ENCODE data around the gene PDE11A.
"Not testable (repeated sequence)": the region's sequence is repeated elsewhere in the genome, so short reads cannot be mapped to it uniquely, and the experiment has no call there.

The PDE11A gene

DNA sequence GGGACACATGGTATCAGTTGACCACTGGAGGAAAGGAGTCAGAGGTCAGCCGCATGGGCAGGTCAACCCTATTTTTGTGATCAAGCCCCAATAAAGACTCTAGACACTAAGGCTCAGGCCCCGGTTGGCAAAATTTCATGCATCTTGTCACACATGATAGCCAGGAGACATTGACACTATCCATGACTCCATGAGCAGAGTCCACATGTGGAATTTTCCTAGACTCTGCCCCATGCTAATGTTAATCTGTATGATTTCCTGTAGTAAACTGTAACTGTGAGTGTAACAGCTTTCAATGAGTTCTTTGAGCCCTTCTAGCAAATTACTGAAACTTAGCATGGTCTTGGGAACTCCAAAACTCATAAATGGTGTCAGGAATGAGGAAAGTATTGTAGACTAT lies 192.3 kb downstream of the PDE11A start:
- no peak for DNase-seq

DNA sequence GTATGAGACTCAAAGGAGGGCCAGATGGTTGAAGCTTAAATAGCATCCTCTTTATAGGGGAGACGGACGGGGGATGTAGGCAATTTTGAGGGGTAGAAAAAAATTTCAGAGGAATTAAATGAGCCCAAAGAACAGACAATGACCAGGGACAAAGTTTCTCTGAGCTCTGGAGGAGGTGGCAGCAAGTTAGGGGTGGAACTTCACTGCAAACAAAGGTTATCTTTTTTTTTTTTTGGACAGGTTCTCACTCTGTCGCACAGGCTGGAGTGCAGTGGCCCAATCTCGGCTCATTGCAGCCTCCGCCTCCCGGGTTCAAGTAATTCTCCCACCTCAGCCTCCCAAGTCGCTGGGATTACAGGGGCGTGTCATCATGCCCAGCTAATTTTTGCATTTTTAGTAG lies 195.6 kb downstream of the PDE11A start:
- no peak for DNase-seq

DNA sequence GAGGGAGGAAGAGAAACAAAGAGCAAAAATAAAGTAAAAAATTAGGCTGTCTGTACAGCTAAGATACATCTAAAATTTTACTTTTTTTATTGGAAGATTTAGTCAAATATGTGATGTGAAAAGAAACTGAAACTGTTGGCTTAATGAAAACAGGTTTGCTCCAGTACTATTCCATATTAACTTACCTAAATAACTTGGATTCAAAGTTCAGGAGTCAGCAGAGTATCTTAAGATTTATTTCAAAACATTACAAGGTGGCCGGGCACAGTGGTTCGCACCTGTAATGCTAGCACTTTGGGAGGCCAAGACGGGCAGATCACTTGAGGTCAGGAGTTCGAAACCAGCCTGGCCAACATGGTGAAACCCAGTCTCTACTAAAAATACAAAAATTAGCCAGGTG lies 197.9 kb downstream of the PDE11A start:
- no peak for DNase-seq

DNA sequence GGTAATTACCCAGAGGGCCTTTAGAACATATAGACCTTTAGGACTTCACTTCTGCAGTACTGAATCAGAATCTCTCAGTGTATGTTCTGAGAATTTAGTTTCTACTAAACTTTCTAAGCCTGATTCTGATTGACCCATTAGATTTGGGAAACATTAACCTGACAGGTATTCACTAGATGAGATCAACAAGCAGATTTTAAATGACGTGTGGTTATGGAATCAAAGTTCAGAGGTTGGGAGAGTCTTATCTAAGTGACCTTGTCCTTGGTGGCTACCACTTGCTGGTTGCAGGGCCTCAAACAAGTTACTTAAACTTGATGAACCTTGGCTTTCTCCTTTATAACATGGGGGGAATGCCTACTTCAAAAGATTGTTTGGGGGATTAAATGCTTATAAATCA lies 198.7 kb downstream of the PDE11A start:
- DNase-seq, result no peak

DNA sequence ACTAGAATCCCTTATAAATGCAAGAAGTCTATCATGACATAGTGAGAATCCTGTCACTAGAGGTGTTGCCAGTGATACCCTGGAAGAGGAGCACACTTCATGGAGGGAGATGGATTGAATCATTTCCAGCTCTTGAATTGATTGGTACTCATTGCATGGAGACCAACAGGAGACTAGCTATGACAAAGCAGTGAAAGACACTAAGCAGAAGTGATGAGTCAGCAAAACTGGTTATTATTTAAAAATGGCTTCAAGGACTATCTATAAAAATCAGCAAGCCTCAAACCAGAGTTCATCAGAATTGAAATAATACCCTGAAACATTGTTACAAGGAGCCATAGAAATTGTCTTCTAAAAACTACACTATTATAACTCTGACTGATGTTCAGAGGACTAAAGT lies 200.3 kb downstream of the PDE11A start:
- DNase-seq, result no peak

DNA sequence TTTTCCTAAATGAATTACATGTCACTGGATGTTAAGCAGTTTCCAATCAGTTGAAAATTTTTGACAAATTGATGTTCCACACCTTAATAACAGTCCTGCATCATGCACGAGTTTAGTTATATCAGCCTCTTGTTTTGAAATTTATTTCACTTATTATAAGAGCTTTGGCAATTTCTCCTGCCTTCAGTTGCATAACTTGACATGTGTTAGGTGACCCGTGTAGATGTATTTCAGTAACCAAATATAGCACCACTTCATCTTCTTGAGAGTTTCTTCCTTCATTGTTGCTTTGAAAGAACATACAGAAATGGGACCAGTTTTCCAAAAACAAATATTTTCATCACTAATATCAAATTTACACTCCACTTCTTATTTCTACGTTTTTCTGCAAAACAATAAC lies 202.7 kb downstream of the PDE11A start:
- DNase-seq, result no peak

DNA sequence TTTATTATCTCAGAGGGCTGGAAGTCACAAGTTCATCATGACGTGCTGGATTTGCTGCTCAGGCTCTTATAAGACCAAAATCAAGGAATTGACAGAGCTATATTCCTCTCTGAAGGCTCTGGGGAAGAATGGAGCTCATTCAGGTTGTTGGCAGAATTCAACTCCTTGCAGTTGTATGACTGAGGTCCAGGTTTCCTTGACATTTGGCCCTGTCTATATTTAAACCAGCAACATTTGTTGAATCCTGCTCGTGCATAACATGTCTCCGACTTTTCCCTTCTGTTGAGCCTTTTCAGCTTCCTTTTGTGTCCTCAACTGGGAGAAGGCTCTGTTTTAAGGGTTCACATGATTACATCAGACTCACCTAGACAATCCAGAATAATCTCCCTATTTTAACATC lies 203.4 kb downstream of the PDE11A start:
- DNase-seq, result no peak

DNA sequence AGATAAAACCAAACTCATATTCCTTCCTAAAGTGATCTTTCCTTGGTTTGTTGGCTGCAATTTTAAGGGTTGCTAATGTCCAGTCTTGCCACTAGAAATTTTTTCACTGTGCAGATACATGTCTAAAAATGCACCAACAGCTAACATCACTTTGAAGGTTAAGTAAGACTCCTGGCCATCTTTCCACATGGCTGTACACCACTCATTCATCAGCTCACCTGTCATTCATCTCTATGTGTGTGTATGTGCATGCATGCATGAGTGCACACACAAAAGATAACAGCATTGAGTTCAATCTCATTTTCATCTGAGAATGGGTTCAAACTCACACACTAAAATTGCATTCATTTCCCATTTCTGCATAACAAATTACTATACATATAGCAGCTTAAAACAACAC lies 203.8 kb downstream of the PDE11A start:
- DNase-seq, result no peak

DNA sequence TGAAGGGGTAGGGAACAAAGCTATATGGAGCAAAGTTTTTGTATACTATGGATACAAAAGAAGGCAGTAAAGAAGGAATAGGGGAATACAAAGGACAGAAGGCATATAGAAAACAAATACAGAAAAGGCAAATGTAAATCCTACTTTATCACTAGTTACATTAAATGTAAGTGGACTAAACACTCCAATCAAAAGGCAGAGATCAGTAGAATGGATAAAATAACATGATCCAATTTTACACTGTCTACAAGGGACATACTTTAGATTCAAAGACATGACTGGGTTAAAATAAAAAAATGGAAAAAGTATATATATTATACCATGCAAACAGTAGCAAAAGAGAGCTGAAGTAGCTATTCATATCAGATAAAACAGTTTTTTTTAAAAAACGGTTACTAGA lies 215.0 kb downstream of the PDE11A start:
- no peak for DNase-seq

DNA sequence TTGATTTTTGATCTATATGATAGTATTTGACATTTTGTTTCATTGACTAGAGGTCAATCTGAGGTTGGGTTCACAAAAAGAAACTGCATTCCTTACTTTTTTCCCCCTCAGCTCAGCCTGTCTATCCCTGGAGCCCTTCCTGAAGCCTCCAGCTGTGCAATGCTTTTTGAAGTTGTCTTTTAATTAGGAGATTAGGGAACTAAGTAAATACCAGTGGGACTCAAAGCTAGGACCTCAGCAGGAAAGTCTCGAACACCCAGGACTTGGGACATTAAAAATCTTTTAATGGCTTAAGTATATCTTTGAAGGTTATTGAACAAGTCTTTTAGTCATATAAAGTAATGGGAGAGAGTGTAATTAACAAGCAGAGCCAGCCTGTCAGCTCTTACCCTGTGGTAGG lies 220.2 kb downstream of the PDE11A start:
- no peak for DNase-seq

DNA sequence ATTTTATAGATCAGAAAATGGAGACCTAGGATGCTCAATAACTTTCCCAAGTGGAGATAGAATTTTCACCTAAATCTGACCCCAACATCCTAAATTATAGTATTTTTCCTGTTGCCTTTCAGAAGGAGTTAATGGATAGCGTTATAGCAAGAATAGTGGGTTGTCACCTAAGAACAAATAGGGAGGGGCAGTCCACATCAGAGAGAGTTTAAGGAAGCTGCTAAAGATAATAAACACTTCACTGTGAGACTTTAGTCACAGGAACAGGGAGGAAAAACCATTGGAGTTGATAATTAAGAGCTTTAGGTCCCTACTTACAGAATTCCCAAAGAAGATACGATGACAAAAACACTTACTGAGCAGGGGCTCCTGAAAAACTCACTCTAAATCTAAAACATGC lies 229.4 kb downstream of the PDE11A start:
- DNase-seq, result no peak

DNA sequence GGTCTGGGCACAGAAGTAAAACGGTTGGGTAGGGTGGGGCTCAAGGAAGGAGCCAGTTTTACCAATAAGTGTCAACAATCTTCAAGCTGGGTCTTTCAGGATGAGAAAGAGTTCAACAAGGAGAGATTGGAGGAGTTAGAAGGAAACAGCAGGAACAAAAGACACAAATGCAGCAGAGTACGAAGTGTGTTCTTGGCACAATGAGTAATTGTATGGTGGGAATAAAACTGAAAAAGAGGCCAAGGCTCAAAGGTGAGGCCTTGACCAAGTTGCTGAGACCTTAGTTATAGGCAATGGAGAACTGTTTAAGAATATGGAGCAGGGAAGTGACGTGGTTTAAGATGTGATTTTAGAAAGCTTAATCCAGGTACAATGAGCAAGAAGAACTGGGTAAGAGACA lies 230.3 kb downstream of the PDE11A start:
- no peak for DNase-seq

DNA sequence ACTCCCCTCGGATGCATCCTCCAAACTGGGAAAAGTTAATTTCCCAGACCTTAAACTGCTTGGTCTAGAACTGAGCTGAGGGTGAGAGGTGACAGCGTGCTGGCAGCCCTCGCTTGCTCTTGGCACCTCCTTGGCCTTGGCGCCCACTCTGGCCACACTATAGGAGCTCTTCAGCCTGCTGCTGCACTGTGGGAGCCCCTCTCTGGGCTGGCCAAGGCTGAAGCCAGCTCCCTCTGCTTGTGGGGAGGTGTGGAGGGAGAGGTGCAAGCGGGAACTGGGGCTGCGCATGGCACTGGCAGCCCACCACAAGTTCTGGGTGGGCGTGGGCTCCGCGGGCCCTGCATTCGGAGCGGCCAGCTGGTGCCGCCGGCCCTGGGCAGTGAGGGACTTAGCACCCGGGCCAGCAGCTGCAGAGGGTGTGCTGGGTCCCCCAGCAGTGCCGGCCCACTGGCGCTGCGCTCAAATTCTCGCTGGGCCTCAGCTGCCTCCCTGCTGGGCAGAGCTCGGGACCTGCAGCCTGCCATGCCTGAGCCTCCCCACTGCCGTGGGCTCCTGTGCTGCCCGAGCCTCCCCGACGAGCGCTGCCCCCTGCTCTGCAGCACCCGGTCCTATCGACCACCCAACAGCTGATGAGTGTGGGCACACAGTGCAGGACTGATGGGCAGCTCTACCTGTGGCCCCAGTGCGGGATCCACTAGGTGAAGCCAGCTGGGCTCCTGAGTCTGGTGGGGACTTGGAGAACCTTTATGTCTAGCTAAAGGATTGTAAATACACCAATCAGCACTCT lies 237.0 kb downstream of the PDE11A start:
- not testable (repeated sequence) for DNase-seq

DNA sequence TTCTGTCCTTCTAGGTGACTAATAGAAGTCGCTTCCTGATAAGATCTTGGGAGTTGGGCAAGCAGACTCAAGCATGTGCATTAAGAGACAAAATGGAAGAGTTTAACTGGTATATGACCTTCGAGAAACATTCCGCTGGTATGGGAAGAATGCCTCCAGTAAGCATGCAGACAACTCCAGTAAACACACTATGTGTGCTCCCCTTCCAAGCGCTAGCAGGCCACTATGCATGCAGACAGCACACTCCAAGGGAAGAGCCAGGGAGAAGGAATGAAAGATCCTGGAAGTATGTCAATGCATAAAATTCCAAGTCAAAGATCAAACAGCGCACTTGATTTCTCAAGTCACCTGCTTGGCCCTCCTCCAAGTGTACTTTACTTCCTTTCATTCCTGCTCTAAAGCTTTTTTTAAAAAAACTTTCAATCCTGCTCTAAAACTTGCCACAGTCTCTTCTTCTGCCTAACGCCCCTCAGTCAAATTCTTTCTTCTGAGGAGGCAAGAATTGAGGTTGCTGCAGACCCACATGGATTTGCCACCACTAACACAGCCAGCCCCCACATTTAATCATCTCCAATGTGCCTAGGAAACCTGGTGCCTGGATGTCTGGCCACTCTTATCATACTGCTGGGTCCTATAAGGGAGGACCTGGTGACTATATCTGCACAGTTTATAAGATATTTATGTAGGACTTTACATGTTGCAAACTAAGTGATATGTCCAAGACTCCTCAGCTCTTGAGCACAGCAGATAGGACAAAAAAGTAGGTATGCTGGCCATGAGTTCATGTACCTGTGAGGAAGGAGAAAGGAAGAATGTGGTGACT lies 239.8 kb downstream of the PDE11A start:
- no peak for DNase-seq

DNA sequence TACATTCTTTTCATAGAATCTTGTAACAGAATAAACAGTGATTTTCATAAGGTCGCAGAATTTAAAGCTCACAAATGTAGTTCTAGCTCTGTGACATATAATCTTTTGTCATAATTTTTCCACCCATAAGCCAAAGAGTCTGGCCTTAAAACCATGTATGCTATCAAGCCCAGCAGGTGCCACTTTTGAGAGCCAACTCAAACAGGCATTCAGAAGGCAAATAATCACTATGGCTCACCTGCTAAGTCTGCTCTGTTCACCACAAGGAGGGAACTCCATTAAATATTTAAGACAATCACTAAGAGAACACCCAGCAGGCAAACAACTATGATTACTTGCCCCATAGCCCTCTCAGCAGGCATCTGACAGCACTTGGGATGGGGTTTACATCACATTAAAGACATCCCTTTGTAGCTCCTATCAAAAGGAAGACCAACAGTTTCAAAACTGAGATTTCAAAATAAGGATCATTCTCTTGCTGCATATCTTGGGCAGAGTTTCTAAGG lies 241.6 kb downstream of the PDE11A start:
- no peak for DNase-seq

DNA sequence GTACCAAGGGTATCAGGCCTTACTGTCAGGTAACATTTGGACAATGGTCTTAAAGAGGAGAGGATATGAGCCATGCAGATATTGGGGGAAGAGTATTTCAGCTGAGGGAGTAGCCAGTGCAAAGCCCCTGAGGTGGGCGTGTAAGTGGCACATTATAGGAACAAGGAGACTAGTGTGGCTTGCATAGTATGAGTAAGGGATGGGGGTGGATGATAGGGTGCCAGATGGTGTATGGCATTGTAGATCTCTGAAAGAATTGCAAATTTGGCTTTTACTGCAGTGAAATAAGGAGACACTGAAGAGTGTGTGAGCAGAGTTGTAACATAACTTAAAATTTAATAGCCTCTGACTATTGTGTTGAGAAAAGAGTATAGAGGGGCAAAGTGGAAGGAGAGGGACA lies 244.0 kb downstream of the PDE11A start:
- DNase-seq, result no peak

DNA sequence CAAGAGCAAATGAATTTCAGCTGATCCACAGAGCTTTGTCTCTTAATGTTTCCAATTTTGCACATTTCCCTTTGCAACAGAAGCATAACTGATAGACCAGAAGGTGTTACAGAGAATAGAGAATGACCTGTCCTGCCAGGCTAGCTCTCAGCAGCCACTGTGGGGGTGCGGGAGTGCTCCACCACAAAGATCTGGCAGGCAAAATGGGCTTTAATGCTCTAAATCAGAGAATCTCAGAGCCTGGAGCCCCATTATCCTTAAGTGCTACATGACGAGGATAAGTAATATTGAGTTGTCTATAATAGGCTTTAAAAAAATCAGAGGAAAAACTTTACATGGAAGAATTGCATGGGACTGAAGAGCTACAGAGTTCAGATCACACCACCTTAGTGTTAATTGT lies 245.7 kb downstream of the PDE11A start:
- DNase-seq, result no peak

DNA sequence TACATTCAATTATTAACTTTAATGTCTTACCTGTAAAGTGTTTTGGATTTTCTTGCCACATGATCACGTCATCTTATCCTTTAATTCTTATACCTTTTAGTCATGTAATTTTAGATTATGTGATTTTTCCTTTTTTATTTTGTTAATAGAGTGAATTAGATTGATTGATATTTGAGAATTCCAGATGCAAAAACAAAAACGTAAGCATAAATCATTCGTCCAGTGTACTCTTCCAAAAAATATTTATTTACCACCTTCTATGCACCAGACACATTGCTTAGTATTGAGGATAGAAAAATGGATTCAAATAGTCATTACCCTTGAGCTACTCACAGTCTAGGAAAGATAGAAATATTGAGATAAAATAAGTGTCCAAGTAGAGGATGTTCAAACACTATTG lies 249.6 kb downstream of the PDE11A start:
- no peak for DNase-seq

DNA sequence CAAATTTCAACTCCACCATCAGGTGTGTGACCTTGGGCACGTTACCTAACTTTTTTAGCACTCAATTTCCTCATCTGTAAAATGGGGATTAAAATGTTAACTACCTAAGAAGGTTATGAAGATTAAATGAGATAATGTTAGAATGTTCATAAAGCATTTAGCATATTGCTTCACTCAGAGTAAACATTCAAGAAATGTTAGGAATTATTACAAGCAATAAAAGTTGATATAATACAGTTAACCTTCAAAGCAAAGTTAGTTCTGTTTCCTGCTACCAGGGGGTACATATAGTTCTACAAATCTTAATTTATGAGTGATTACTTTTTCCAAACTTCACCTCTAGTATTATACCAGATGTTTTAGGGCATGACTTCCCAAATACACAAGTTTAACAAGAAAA lies 254.2 kb downstream of the PDE11A start:
- DNase-seq, result no peak

DNA sequence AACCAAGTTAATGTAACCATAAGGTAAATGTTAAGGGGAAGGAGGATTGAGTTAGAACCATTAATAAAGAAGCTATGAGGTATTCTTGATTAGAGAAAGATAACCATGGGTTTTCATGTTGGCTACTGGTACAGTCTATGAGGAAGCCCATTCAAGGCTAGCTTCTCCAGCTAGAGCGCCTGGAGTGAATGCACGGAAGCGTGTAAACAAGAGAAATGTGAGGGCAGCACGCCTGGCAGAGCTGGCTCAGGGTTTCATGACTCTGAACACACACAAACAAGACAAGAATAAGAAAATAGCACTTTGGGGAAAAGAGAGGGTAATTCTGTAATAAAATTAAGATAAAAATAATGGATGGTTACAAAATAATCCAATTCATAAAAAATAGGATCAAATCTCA lies 255.3 kb downstream of the PDE11A start:
- DNase-seq, result no peak

DNA sequence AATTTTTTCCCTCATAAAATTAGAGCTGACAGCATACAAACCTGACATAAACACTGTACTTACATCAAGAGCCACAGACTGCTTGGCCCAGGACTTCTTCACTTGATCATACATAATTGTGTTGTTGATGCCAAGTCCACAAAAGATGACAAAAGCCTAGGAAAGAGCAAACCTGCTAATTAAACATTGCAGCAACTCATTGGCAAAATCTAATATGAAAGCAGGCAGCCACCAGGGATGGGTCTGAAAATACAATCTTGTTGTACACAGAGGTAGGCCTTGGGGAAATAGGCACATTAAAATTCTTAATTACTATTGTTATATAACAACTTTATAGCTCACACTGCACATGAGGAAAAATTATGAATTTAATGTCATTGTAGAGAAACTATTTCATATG lies 255.8 kb downstream of the PDE11A start:
- DNase-seq, result no peak

DNA sequence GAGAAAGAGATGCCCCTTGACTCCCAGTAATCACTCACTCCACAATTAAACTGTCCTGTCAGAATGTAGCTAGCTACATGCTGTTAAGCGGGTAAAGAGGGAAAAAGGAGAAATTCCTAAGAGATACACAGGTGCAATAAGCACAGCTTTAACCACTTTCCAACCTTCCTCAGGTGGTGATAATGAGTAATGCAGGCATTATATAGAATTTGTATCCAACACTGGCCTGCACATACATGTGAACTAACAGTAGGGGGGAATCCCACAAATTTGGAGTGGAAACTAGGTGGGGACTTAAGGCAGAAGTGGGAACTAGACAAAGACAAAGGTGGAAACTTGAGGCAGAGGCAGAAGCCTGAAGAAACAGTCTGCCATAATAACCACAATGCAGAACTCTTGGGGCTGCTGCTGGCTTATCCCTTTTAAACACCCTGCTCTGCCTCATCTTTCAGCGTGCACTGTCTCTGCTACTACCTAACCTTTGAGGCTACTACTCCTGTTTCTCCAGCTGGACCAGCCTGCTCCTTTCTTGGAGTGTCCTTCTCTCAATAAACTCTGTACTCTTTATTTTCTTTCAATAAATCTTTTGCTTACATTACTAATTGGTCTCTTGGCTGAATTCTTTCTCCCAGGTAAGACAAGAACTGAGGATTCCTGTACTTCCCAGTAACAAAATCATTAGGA lies 259.7 kb downstream of the PDE11A start:
- no peak for DNase-seq

DNA sequence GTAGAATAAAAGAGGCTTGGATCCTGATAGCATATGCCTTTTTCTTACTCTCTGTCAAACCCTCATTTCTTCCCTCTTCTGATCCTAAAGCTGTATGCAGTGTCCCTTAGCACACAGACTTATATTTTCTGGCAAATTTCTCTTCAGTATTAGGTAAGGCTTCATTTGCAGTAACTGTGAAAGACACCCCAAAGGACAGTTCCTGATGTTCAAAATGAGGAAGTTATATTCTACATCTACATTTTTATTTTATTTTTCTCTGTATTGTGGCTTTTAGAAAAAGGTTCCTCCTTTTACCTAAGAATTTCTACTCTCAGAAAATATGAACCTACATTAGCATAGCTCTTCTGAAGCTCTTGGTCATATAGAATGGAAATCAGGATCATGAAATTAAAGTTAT lies 261.7 kb downstream of the PDE11A start:
- no peak for DNase-seq

All from NCI-H2171 treated with DMSO at 0.1 percent for 48 hours (cell line).